HCT116 (cell line): ENCODE measurements around the gene METTL21C. TPM values are rescaled to one million over a fixed set of nuclear protein-coding genes. Genes with fewer than 3 reads are reported as not detected.

Source experiments
- ATAC-seq: fragments of 200-7000 bp; cut with Tn5 transposase; 2 replicates; pipeline ENCODE4 v1.9.1; 2020; ENCODE audit warnings: mild to moderate bottlenecking, moderate library complexity
- BruUV-seq: library from RNA; stranded (reverse); fragments of 400-500 nt; replicated peaks from 2 replicates; lab custom pipeline; 2021; lab: Mats Ljungman, UMichigan
- CTCF ChIA-PET: fragments of 300-600 bp; sonication (Branson Sonifier 250); formaldehyde crosslinking; loops from one replicate; lab custom pipeline; 2021; ENCODE audit warnings: antibody characterized with exemption; lab: Charles Lee
- POLR2A ChIA-PET: fragments of 300-600, 350-600 bp; sonication (Branson Sonifier 250); formaldehyde crosslinking; loops from one replicate; lab custom pipeline; 2021; ENCODE audit warnings: antibody characterized with exemption; lab: Charles Lee
- RAD21 ChIA-PET, 2 experiments: fragments of 300-600 bp; sonication (Branson Sonifier 250); formaldehyde crosslinking; loops; one replicate each; lab custom pipeline; 2023; ENCODE audit warnings: low total read pairs in 2 of 2; ENCODE audit not compliant: uncharacterized antibody in 2 of 2, unreplicated experiment in 2 of 2, low non-redundant PET in 1 of 2; lab: Charles Lee
- DNase-seq: peaks from one replicate; pipeline ENCODE4 v3.0.0-alpha.2; 2010; ENCODE audit warnings: low read depth, low spot score
- H2AFZ ChIP-seq: fragments of 200-600 bp; shearing (Covaris generic), sonication (generic); 2 replicates; pipeline ENCODE4 v1.6.1; 2017; ENCODE audit warnings: low read depth, mixed run types, mixed read lengths, antibody characterized with exemption, low read length; ENCODE audit not compliant: poor library complexity, severe bottlenecking
- H3K27ac ChIP-seq: 2 replicates; pipeline ENCODE4 v1.5.1; 2012; ENCODE audit warnings: low read depth, low read length
- H3K27me3 ChIP-seq: fragments of 200-600 bp; sonication (generic); 2 replicates; pipeline ENCODE4 v1.6.1; 2016; ENCODE audit warnings: mixed run types, low read length, mixed read lengths; ENCODE audit not compliant: insufficient read depth
- H3K36me3 ChIP-seq, 2 experiments: fragments of 200-500 bp in 1 of 2; fragments of 200-600 bp in 1 of 2; sonication (Bioruptor generic) in 1 of 2; sonication (generic) in 1 of 2; 2 replicates each; pipeline versions ENCODE4 v1.5.1 to v1.6.1; 2014 to 2016; ENCODE audit warnings: low read length in 2 of 2, inconsistent platforms in 1 of 2, mixed read lengths in 1 of 2, mixed run types in 1 of 2; ENCODE audit not compliant: insufficient read depth in 2 of 2, control insufficient read depth in 1 of 2
- H3K4me1 ChIP-seq, 2 experiments: fragments of 200-600 bp in 1 of 2; sonication (generic) in 1 of 2; 2 replicates each; pipeline versions ENCODE4 v1.5.1 to v1.6.1; 2012 to 2017; ENCODE audit warnings: low read length in 2 of 2, inconsistent platforms in 1 of 2, mild to moderate bottlenecking in 1 of 2, mixed read lengths in 1 of 2, mixed run types in 1 of 2, moderate library complexity in 1 of 2; ENCODE audit not compliant: insufficient read depth in 2 of 2, control insufficient read depth in 1 of 2
- H3K4me2 ChIP-seq: fragments of 200-600 bp; sonication (generic); 2 replicates; pipeline ENCODE4 v1.6.1; 2017; ENCODE audit warnings: mixed run types, low read length, mixed read lengths
- H3K4me3 ChIP-seq, 2 experiments: fragments of 200-600 bp in 1 of 2; sonication (generic) in 1 of 2; replicated peaks in 1 of 2; 2 replicates each; pipeline ENCODE4 v1.5.1; 2011 to 2016; ENCODE audit warnings: low read length in 2 of 2, control low read depth in 1 of 2, low read depth in 1 of 2, mild to moderate bottlenecking in 1 of 2, mixed read lengths in 1 of 2, mixed run types in 1 of 2
- H3K79me2 ChIP-seq: fragments of 200-600 bp; sonication (generic); 2 replicates; pipeline ENCODE4 v1.6.1; 2017; ENCODE audit warnings: mild to moderate bottlenecking, mixed run types, low read length, moderate library complexity, mixed read lengths; ENCODE audit not compliant: insufficient read depth
- H3K9ac ChIP-seq: fragments of 200-600 bp; sonication (generic); 2 replicates; pipeline ENCODE4 v1.6.1; 2016; ENCODE audit warnings: low read length, mixed read lengths
- H3K9me2 ChIP-seq: fragments of 200-600 bp; sonication (generic), shearing (Covaris generic); 2 replicates; pipeline ENCODE4 v1.6.1; 2017; ENCODE audit warnings: mixed run types, mild to moderate bottlenecking, moderate library complexity; ENCODE audit not compliant: insufficient read depth
- H3K9me3 ChIP-seq, 2 experiments: fragments of 200-500 bp in 1 of 2; fragments of 200-600 bp in 1 of 2; sonication (Bioruptor generic) in 1 of 2; sonication (generic) in 1 of 2; 2 replicates each; pipeline ENCODE4 v1.6.1; 2014 to 2017; ENCODE audit warnings: low read length in 2 of 2, mixed read lengths in 2 of 2, inconsistent platforms in 1 of 2, low read depth in 1 of 2, mild to moderate bottlenecking in 1 of 2, mixed run types in 1 of 2, moderate library complexity in 1 of 2; ENCODE audit not compliant: control insufficient read depth in 1 of 2, insufficient read depth in 1 of 2
- H4K20me1 ChIP-seq: fragments of 200-600 bp; sonication (generic), shearing (Covaris generic); 2 replicates; pipeline ENCODE4 v1.6.1; 2017; ENCODE audit warnings: mixed run types, mild to moderate bottlenecking, moderate library complexity; ENCODE audit not compliant: insufficient read depth
- ATF3 ChIP-seq: IDR thresholded peaks from 2 replicates; pipeline ENCODE4 v1.6.1; 2012
- CBX3 ChIP-seq: IDR thresholded peaks from 2 replicates; pipeline ENCODE4 v1.6.1; 2012; ENCODE audit warnings: low read depth
- CEBPB ChIP-seq: IDR thresholded peaks from 2 replicates; pipeline ENCODE4 v1.6.1; 2012; ENCODE audit warnings: low read depth
- EGR1 ChIP-seq: IDR thresholded peaks from 2 replicates; pipeline ENCODE4 v1.6.1; 2012; ENCODE audit warnings: low read depth
- ELF1 ChIP-seq: IDR thresholded peaks from 2 replicates; pipeline ENCODE4 v1.6.1; 2012; ENCODE audit warnings: low read depth, borderline replicate concordance
- EZH2 ChIP-seq: fragments of 200-600 bp; sonication (generic); IDR thresholded peaks from 2 replicates; pipeline ENCODE4 v1.6.1; 2017; ENCODE audit warnings: antibody characterized with exemption, mixed run types
- EZH2phosphoT487 ChIP-seq: fragments of 200-600 bp; IDR thresholded peaks from 2 replicates; pipeline ENCODE4 v1.6.1; 2018; ENCODE audit warnings: antibody characterized with exemption, borderline replicate concordance
- FOSL1 ChIP-seq: IDR thresholded peaks from 2 replicates; pipeline ENCODE4 v1.6.1; 2012; ENCODE audit warnings: low read depth
- JUND ChIP-seq: IDR thresholded peaks from 2 replicates; pipeline ENCODE4 v1.6.1; 2012
- MAX ChIP-seq: IDR thresholded peaks from 2 replicates; pipeline ENCODE4 v1.6.1; 2012
- POLR2AphosphoS5 ChIP-seq: IDR thresholded peaks from 2 replicates; pipeline ENCODE4 v1.6.1; 2011; ENCODE audit warnings: mild to moderate bottlenecking, low read depth, low read length, moderate library complexity
- RAD21 ChIP-seq: IDR thresholded peaks from 2 replicates; pipeline ENCODE4 v1.6.1; 2012; ENCODE audit warnings: low read depth, mild to moderate bottlenecking
- SIN3A ChIP-seq: IDR thresholded peaks from 2 replicates; pipeline ENCODE4 v1.6.1; 2012; ENCODE audit warnings: low read depth
- SP1 ChIP-seq: IDR thresholded peaks from 2 replicates; pipeline ENCODE4 v1.6.1; 2012; ENCODE audit warnings: low read depth
- SRF ChIP-seq: IDR thresholded peaks from 2 replicates; pipeline ENCODE4 v1.6.1; 2012; ENCODE audit warnings: low read depth
- YY1 ChIP-seq: IDR thresholded peaks from 2 replicates; pipeline ENCODE4 v1.6.1; 2011; ENCODE audit warnings: low read length, low read depth, moderate library complexity, mild to moderate bottlenecking; ENCODE audit not compliant: insufficient replicate concordance; ENCODE audit errors: extremely low read depth
- ZFX ChIP-seq: fragments of 450-650 bp; IDR thresholded peaks from 2 replicates; pipeline ENCODE4 v1.6.1; 2017
- intact Hi-C: fragments of 100-400 bp; cut with micrococcal nuclease; formaldehyde crosslinking; loops from 2 replicates; pipeline ENCODE4 v1.10.0; 2022
- total RNA-seq: library from RNA; stranded (reverse); gene quantifications from one replicate; pipeline ENCODE4 v1.2.1, GENCODE V29; 2021; ENCODE audit not compliant: unreplicated experiment
- TF ChIP-seq, protein P1 (sequence below), 3 experiments: fragments of 200-600 bp in 1 of 3; sonication (generic) in 1 of 3; IDR thresholded peaks in 2 of 3; conservative IDR thresholded peaks in 1 of 3; 2 replicates each; pipeline ENCODE4 v1.5.1; 2012 to 2017; ENCODE audit warnings: low read depth in 2 of 3, low read length in 2 of 3, antibody characterized with exemption in 1 of 3, borderline replicate concordance in 1 of 3, control low read depth in 1 of 3, mild to moderate bottlenecking in 1 of 3, mixed read lengths in 1 of 3, mixed run types in 1 of 3, moderate library complexity in 1 of 3; ENCODE audit not compliant: insufficient read depth in 1 of 3
- TF ChIP-seq, protein P2 (sequence below): IDR thresholded peaks from 2 replicates; pipeline ENCODE4 v1.6.1; 2011; ENCODE audit warnings: mild to moderate bottlenecking, low read length, moderate library complexity; ENCODE audit not compliant: insufficient replicate concordance; ENCODE audit errors: extremely low read depth
- TF ChIP-seq, protein P3 (sequence below): IDR thresholded peaks from 2 replicates; pipeline ENCODE4 v1.6.1; 2012; ENCODE audit warnings: low read depth

METTL21C gene
- total RNA-seq, 1 experiment from 2014 or later: not detected

- no TSS peak for BruUV-seq
- DNase-seq: no peak
- Histone ChIP-seq H4K20me1 (no peaks in the 10 kb centered on the region), H3K9ac (no peak overlapping the region), H3K27me3 (peaks cover 31% of the 10 kb centered on the region), H3K4me1 (no peaks in the 10 kb centered on the region), H3K9me2 (no peaks in the 10 kb centered on the region), H3K27ac (no peak overlapping the region), H3K9me3 (no peaks in the 10 kb centered on the region; a peak in 2 of 4 replicates), H3K36me3 (no peaks in the 10 kb centered on the region), H3K4me2 (no peak overlapping the region), H3K4me3 (no peak overlapping the region), H3K79me2 (no peaks in the 10 kb centered on the region), H2AFZ (no peak overlapping the region)
- ATAC-seq: no peak
- intact Hi-C loops: no loop called here
- no peak for TF ChIP-seq RAD21
- TF ChIP-seq, protein P1, sequence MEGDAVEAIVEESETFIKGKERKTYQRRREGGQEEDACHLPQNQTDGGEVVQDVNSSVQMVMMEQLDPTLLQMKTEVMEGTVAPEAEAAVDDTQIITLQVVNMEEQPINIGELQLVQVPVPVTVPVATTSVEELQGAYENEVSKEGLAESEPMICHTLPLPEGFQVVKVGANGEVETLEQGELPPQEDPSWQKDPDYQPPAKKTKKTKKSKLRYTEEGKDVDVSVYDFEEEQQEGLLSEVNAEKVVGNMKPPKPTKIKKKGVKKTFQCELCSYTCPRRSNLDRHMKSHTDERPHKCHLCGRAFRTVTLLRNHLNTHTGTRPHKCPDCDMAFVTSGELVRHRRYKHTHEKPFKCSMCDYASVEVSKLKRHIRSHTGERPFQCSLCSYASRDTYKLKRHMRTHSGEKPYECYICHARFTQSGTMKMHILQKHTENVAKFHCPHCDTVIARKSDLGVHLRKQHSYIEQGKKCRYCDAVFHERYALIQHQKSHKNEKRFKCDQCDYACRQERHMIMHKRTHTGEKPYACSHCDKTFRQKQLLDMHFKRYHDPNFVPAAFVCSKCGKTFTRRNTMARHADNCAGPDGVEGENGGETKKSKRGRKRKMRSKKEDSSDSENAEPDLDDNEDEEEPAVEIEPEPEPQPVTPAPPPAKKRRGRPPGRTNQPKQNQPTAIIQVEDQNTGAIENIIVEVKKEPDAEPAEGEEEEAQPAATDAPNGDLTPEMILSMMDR (IDR thresholded peaks at IDR 0.05 in 2 of 3, conservative IDR thresholded peaks at IDR 0.05 in 1 of 3; ENCODE audit: borderline replicate concordance in 1 of 3, insufficient read depth in 1 of 3, low read depth in 2 of 3, low read length in 2 of 3): no peak
- TF ChIP-seq ELF1: no peak
- TF ChIP-seq MAX: no peak
- TF ChIP-seq EZH2: no peak
- TF ChIP-seq CEBPB: no peak
- no peak for TF ChIP-seq ATF3
- TF ChIP-seq, protein P2, sequence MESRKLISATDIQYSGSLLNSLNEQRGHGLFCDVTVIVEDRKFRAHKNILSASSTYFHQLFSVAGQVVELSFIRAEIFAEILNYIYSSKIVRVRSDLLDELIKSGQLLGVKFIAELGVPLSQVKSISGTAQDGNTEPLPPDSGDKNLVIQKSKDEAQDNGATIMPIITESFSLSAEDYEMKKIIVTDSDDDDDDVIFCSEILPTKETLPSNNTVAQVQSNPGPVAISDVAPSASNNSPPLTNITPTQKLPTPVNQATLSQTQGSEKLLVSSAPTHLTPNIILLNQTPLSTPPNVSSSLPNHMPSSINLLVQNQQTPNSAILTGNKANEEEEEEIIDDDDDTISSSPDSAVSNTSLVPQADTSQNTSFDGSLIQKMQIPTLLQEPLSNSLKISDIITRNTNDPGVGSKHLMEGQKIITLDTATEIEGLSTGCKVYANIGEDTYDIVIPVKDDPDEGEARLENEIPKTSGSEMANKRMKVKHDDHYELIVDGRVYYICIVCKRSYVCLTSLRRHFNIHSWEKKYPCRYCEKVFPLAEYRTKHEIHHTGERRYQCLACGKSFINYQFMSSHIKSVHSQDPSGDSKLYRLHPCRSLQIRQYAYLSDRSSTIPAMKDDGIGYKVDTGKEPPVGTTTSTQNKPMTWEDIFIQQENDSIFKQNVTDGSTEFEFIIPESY: no peak
- no peak for TF ChIP-seq YY1
- TF ChIP-seq JUND: no peak
- no peak for TF ChIP-seq SP1
- no peak for TF ChIP-seq EZH2phosphoT487
- TF ChIP-seq, protein P3, sequence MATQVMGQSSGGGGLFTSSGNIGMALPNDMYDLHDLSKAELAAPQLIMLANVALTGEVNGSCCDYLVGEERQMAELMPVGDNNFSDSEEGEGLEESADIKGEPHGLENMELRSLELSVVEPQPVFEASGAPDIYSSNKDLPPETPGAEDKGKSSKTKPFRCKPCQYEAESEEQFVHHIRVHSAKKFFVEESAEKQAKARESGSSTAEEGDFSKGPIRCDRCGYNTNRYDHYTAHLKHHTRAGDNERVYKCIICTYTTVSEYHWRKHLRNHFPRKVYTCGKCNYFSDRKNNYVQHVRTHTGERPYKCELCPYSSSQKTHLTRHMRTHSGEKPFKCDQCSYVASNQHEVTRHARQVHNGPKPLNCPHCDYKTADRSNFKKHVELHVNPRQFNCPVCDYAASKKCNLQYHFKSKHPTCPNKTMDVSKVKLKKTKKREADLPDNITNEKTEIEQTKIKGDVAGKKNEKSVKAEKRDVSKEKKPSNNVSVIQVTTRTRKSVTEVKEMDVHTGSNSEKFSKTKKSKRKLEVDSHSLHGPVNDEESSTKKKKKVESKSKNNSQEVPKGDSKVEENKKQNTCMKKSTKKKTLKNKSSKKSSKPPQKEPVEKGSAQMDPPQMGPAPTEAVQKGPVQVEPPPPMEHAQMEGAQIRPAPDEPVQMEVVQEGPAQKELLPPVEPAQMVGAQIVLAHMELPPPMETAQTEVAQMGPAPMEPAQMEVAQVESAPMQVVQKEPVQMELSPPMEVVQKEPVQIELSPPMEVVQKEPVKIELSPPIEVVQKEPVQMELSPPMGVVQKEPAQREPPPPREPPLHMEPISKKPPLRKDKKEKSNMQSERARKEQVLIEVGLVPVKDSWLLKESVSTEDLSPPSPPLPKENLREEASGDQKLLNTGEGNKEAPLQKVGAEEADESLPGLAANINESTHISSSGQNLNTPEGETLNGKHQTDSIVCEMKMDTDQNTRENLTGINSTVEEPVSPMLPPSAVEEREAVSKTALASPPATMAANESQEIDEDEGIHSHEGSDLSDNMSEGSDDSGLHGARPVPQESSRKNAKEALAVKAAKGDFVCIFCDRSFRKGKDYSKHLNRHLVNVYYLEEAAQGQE: no peak
- no peak for TF ChIP-seq FOSL1
- TF ChIP-seq ZFX: no peak
- no peak for TF ChIP-seq POLR2AphosphoS5
- TF ChIP-seq SIN3A: no peak
- TF ChIP-seq EGR1: no peak
- TF ChIP-seq SRF: no peak
- no peak for TF ChIP-seq CBX3
- RAD21 ChIA-PET: no interaction called here
- POLR2A ChIA-PET: no interaction called here
- CTCF ChIA-PET: no interaction called here
Observed at GRCh38 chr13:102693776-102694175, 1.1 kb downstream of the METTL21C start.
